Stimulated activated CD8-positive, alpha-beta memory T cell treated with anti-CD3 and anti-CD28 coated beads, Interleukin-15, amount 100 ng/mL, for 24 hours (primary cell): ENCODE measurements around the gene HIF1AN.

ENCODE experiments used
- DNase-seq: peaks from one replicate; pipeline ENCODE4 v3.0.0-alpha.2; 2020; ENCODE audit warnings: low read depth

HIF1AN gene

GRCh38 chr10:100535715-100536353 lies at the start of gene HIF1AN:
HIF1AN (plus strand) TSS chr10:100535943; CDS start chr10:100535959, 16 bp downstream.
- DNase-seq = peak; percentile 57

DNA sequence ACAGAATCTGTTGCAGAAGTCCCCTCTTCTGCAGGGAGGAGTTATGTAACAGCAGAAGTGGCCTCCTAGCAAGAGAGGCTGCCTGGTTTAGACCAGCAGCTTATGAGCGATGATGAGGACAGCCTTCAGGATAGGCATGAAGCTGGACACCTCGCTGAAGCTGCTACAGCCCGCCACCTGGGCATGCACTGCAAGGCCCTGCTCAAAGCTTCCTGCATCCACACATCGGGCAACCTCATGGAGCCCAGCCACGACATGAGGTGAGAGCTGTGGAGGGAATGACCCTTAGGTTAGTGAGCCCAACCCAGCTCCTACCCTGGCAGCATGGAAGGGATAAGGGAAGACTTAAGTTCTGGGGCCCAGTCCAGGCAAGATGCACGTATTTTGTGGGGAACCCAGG lies 48.2 kb upstream of the HIF1AN start:
- DNase-seq = no peak

DNA sequence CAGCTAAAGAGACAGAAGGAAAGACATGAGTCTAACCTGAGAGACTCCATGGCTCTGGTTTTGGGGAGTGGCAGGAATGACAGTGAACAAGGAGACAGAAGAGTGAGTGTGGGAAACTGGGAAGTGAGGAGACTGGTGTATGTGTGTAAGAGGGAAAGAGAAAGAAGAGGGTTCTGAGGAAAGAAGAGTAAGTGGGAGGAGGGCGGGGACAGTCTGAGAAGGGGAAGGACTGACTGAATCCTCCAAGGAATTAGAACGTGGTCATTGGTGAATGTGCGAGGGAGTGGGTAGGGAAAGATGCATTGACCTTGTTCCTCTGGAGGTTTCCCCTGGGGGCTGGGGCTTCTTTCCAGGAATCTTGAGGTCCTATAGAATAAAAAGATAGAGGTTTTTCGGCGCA lies 46.3 kb upstream of the HIF1AN start:
- DNase-seq = no peak

- DNase-seq = no peak
Observed at GRCh38 chr10:100490531-100490930, 45.2 kb upstream of the HIF1AN start.

DNA sequence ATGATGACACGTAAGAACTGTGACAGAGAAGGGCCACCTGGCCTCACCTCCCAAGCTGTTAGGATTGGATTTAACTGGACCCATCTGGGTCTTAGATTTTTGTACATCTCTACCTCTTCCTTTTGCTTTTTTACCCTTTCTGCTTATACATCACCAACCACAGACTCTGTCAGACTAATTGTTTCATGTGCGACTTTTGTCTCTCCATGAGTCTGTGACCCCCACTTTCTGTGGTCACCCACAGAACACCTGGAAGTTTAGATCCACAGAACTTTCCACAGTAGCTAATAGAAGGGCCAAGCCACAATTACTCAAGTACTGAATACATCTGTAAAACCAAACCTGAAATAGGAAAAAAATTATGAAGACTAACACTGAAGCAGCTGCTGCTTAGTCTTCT lies 39.2 kb upstream of the HIF1AN start:
- no peak for DNase-seq

GRCh38 chr10:100498059-100498458 lies 37.7 kb upstream of the HIF1AN start:
- no peak for DNase-seq

DNA sequence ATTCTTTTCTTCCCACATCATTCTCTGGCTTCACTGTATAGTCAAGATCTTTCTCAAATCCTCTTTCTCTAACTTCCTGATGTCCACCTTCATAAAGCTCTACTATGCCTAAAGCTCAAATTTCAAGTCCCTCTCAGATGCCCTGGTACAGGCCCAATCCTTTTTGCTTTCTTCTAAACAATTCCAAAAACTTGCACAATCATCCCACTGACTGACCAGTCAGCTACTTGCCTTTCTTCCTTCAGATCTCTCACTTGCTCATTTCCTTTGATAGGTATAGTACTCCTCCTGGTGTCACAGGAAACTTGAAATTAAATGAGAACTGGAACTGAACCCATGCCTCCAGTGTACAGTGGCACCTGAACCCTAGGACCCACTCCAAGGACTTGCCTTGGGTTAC lies 34.3 kb upstream of the HIF1AN start:
- no peak for DNase-seq

DNA sequence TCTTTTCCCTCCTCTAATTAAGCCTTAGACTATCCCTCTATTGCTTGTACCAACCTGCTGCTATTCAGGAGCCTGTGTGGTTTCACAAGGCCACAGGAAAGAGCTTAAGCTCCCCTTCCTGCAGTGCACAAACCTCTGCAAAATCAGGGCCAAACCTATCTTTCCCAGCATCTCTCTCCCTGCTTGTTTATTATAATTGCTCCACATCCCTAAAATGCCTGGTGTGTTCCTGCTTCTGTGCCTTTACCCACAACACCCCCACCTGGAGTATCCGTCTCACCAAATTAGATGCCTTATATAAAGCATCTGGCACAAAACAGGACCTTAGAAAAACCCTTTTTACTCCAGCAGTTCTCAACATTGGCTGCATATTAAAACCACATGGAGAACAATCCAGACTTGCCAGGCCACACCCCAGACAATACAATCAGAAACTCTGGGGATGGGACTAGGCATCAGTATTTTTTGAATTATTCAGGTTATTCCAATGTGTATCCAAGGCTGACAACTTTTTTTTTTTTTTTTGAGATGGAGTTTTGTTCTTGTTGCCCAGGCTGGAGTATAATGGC lies 32.7 kb upstream of the HIF1AN start:
- DNase-seq = no peak

DNA sequence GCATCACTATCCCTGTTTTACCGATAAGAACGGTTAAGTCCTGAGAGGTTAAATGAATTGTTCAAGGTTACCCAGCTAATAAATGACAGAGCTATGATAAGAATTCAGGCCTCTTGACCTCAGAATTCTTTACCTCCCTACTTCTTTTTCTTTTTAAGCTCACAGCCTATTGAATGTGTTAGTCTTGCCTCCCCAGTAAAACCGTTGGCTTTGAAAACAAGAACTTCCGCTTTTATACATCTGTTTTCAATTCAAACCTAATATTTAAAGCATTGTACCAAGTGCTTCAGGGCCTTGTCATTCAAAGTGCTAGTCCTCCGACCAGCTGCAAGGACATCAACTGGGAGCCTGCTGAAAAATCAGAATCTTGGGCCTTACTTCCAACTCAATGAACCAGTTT lies 31.6 kb upstream of the HIF1AN start:
- no peak for DNase-seq

DNA sequence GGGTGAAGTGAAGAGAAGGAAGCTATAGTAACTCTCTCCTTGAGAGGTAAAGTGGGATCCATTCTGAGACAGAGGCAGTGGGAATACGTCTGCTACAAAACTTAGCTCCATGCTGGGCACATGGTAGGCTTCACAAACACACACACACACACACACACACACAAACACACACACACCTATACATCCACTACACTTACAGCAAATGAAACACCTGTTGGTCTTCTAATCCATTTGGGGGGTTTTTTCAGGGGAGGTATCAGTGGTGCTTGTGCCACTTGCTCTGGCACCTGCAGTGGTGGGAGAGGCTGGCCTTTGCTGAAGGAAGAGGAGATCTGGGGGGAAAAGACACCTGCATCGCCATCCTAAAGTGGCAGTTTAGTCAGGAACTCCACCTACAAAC lies 30.6 kb upstream of the HIF1AN start:
- no peak for DNase-seq

DNA sequence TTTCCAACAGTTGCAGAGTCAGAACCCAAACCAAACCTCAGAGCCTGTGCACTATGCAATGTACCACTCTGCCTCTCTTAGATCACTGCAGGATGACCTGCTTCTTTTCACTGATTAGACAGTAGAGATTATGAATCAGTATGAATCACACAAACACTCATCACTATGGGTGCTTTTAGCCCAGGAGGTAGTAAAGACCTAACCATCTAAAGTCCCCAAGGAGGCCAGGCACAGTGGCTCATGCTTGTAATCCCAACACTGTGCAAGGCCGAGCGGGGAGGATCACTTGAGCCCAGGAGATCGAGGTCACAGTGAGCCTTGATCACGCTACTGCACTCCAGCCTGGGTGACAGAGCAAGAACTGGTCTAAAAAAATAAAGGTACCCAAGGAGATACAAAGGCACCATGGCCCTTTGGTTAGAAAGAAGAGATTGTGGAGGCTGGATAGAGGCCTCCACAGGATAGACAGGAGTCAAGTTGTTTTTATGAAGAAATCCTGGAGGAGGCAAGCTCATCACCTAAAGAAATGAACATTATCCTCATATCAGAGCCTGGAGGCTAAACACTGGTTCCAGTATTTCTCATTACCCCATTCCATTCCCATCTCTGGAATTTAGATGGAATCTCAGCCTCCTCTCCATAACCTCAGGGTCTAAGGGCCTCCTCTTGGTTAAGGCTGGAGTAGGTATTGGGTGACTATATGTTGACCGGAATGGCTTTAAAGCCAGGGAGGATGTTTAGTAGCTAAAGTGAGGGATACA lies 29.0 kb upstream of the HIF1AN start:
- DNase-seq = no peak

DNA sequence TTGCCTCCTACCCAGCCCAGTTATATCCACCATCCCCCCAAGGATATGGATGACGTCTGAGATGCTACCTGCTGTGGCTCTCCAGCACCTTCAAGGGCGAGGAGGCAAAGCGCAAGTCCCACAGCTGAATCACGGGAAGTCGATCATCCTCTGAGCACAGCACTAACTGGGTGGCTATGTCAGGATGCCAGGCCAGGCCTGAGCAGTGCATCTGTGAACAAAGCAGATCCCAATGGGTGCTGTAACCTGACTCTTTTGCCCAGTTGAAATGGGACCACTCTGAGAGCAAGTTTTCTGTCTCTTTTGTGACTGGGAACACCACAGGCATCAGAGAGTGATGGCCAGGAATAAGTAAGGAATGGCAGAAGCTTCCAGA lies 28.4 kb upstream of the HIF1AN start:
- DNase-seq = no peak

GRCh38 chr10:100508266-100508665 lies 27.5 kb upstream of the HIF1AN start:
- DNase-seq = no peak

DNA sequence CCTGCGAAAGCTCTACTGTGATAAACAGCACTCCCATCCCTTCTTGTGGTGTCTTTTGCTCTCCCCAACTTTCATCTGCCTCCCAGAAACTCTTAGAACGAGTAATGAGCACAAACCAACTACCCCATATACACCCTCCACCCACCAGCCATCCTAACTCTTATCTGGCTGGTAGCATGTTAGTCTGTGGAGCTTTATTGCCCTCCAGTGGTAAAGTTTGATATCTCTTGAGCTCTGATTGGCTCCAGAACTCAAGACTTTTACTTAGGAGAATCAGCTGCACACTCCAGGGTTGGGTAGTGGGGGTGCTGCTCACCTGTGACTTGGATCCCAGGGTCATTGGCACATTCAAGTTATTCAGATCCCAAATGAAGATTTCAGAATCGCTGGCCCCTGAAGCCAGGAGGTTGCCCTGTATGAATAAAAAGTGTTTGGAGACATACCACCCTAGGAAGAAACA lies 27.0 kb upstream of the HIF1AN start:
- no peak for DNase-seq

- DNase-seq = no peak
Observed at GRCh38 chr10:100509241-100509840, 26.4 kb upstream of the HIF1AN start.

DNA sequence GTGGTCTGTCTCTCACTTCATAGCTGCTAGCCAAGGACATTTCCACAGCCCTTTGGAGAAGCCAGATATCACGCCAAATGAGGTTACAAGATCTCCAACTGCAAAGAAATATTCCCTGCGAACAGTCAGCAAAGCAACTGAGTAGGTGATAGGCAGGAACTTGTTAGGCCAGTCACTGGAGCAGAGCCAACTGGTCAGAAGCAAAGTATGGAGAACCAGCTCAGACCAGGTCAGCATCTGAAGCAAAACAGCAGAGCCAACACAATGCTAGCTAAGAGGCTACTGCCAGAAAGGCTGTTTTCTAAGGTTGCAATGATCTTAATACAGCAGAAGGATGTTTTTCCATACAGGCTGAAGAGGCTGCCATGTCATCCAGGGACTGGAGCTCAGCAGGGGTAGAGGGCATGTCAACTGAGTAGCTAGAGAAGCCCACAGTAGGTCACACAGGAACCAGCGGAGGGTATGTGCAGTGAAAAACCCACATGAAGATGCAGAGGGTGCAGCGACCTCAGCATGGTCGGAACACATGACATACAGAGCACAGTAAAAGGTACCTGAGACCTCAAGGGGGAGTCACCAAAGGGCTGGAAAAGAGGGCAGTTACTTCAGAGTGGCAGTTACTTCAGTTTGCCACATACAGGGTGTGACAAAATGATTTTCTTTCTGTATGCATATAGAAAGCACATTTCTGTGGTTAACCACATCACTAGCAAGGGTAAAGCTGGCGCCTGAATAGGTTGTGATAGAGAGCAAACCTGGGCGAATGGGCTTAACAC lies 25.0 kb upstream of the HIF1AN start:
- DNase-seq = no peak

- DNase-seq = no peak
Observed at GRCh38 chr10:100515612-100516011, 20.1 kb upstream of the HIF1AN start.

DNA sequence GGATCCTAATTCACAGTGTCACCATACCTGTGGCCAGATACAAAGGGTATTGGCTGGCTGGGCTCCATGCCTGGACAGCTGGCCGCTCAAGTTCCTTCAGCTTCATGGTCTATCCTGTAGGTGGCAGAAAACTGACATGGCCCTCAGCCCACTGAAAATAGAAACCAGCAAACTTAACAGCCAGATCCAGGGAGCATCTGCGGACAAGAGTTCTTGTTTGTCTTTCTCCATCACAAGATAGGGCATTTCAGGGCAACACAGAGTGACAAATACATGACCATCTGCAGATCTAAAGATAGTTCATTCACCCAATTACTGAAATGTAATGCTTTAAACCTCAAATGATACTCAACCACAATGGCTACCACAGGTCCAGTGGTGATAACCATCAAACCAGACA lies 18.9 kb upstream of the HIF1AN start:
- DNase-seq = no peak

DNA sequence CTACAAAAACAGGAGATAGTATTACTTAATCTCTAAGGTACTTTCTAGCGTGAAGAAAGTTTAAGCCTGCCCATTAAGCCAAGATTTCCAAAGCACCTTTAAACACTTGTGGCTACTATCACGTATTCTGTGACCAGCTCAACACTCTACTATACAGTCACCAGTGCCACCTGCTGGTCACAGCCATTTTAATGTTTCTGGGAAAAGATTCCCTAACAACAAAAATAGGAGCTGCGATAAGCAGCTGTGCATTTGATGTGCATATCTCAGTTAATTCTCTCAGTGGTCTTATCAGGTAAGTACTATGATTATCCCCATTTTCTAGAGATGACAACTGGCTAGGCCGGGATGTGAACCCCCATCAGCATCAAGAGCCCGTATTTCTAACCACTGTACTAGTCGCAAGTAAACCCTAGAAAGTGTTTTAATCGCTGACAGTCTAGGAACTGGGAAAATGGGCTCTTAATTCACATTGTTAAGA lies 16.9 kb upstream of the HIF1AN start:
- DNase-seq = no peak

DNA sequence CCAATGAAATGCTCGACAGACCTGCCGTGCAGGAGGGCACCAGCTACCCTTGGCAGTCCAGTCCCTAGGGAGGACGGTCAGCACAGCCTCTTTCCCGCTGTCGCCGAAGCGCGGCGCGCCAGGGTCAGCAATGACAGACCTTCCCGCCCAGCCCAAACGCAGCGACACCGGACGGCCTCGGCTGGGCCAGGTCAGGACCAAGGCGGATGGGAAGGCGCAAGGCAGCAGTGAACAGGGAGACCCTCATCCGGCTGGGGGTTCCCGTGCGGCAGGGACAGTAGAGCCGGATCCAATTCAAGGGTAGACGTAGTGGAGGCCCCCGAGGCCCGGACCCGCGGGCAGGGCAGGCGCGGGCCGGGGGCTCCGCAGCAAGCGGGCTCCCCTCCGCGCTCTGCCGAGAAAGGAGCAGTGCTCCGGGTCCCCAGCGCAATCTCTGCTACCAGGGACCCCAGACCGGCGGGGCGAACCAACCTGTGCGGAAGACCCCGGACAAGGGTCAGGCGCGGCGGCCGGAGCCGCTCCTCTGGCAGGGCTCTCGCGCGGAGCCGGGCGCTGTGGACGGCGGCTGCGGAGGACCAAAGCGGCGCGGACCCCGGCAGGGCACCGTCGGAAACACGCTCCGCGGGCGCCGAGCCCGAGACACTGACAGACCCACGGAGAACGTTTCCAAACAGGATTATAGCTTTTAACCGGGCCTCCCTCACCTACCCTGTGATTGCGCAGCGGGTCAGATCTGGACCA lies 16.3 kb upstream of the HIF1AN start, which contains the start of gene SEC31B:
TSS of gene SEC31B (minus strand) at position 551 of the 741 bp plus-strand sequence. CDS start 2,909 bp downstream, outside the sequence.
- no peak for DNase-seq

DNA sequence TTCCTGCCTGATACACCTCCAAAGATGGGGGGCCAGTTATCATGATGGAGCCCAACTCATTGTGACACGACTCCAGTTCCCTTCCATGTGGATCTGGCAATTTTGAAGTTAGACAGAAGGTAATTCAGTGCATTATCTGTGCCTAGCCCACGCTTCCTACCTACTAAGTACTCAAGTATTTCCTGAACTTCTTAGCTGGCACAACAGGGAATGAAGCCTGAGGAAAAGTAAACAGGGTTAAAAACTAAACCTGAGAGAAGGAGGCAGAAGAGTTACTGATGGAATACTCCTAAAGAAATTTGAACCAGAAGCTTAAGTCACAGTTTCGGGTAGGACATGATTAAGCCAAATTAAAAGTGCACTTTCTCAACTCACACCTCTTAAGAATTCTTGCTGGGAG lies 14.9 kb upstream of the HIF1AN start:
- no peak for DNase-seq
